HUES64 (cell line): ENCODE measurements around the gene OR8G5.

Source experiments
- H3K27ac ChIP-seq: 2 replicates; pipeline ENCODE4 v1.7.0; 2013; ENCODE audit warnings: low read depth, low read length, inconsistent platforms
- H3K27me3 ChIP-seq: 2 replicates; pipeline ENCODE4 v1.6.1; 2013; ENCODE audit warnings: mild to moderate bottlenecking, low read length; ENCODE audit not compliant: insufficient read depth
- H3K36me3 ChIP-seq: 2 replicates; pipeline ENCODE4 v1.6.1; 2013; ENCODE audit warnings: mild to moderate bottlenecking, low read length; ENCODE audit not compliant: insufficient read depth
- H3K4me1 ChIP-seq: 2 replicates; pipeline ENCODE4 v1.6.1; 2013; ENCODE audit warnings: mild to moderate bottlenecking, low read length, moderate library complexity; ENCODE audit not compliant: insufficient read depth
- H3K4me3 ChIP-seq: 2 replicates; pipeline ENCODE4 v1.5.1; 2013; ENCODE audit warnings: mild to moderate bottlenecking, low read length, moderate library complexity
- H3K9ac ChIP-seq: 2 replicates; pipeline ENCODE4 v1.6.1; 2013; ENCODE audit warnings: mild to moderate bottlenecking, low read depth, low read length
- H3K9me3 ChIP-seq: 2 replicates; pipeline ENCODE4 v1.6.1; 2013; ENCODE audit warnings: low read depth, low read length; ENCODE audit not compliant: insufficient read depth
- WGBS: fragments of 150-250, 120-280 bp; methylation state at CpG from one replicate; pipeline ENCODE4 v1.1.7; 2013; ENCODE audit warnings: missing lambda C conversion rate; 5-methylcytosine and 5-hydroxymethylcytosine counted together

The OR8G5 gene

GRCh38 chr11:124294687-124295086, 38.5 kb downstream of the OR8G5 start:
- Histone ChIP-seq H3K4me3 (no peak overlapping the region), H3K27ac (no peak overlapping the region), H3K36me3 (no peaks in the 10 kb centered on the region), H3K4me1 (no peaks in the 10 kb centered on the region), H3K9me3 (peaks cover 2% of the 10 kb centered on the region; the same call in 1 of the 2 replicates), H3K9ac (no peak overlapping the region), H3K27me3 (no peaks in the 10 kb centered on the region)
- 81% methylated on average over 1 of the region's 1 CpG for WGBS

- Histone ChIP-seq H3K9me3 (no peaks in the 10 kb centered on the region), H3K9ac (no peak overlapping the region), H3K27ac (no peak overlapping the region), H3K4me1 (no peaks in the 10 kb centered on the region), H3K36me3 (no peaks in the 10 kb centered on the region), H3K4me3 (no peak overlapping the region), H3K27me3 (no peaks in the 10 kb centered on the region)
These were observed 39.8 kb downstream of the OR8G5 start for GRCh38 chr11:124296016-124296415.

GRCh38 chr11:124297921-124298320, 41.7 kb downstream of the OR8G5 start:
- peaks cover 18% of the 10 kb centered on the region for H3K4me1 ChIP-seq
- H3K27ac ChIP-seq = no peak overlapping the region
- 96% methylated on average over 2 of the region's 4 CpGs for WGBS

GRCh38 chr11:124301548-124301947, 45.4 kb downstream of the OR8G5 start:
- no peaks in the 10 kb centered on the region for H3K9me3 ChIP-seq
- H3K4me3 ChIP-seq = no peak overlapping the region
- H3K9ac ChIP-seq = no peak overlapping the region
- no peak overlapping the region for H3K27ac ChIP-seq
- no peaks in the 10 kb centered on the region for H3K36me3 ChIP-seq
- peaks cover 21% of the 10 kb centered on the region for H3K4me1 ChIP-seq
- no peaks in the 10 kb centered on the region for H3K27me3 ChIP-seq
- WGBS = 96% methylated on average over 3 of the region's 3 CpGs

More at GRCh38 chr11:124297921-124298320, 41.7 kb downstream of the OR8G5 start:
- Histone ChIP-seq H3K9ac (no peak overlapping the region), H3K4me3 (no peak overlapping the region), H3K36me3 (no peaks in the 10 kb centered on the region), H3K9me3 (no peaks in the 10 kb centered on the region), H3K27me3 (no peaks in the 10 kb centered on the region)

GRCh38 chr11:124302347-124303125, 46.4 kb downstream of the OR8G5 start:
- no peaks in the 10 kb centered on the region for H3K36me3 ChIP-seq
- H3K27ac ChIP-seq = no peak overlapping the region; the same call in 1 of the 2 replicates
- WGBS = 95% methylated on average over 1 of the region's 3 CpGs
- no peak overlapping the region for H3K4me3 ChIP-seq
- no peaks in the 10 kb centered on the region for H3K9me3 ChIP-seq
- no peak overlapping the region for H3K9ac ChIP-seq
- peaks cover 21% of the 10 kb centered on the region for H3K4me1 ChIP-seq
- no peaks in the 10 kb centered on the region for H3K27me3 ChIP-seq

- Histone ChIP-seq H3K27ac (no peak overlapping the region), H3K4me3 (no peak overlapping the region), H3K4me1 (peaks cover 11% of the 10 kb centered on the region), H3K9ac (no peak overlapping the region), H3K36me3 (no peaks in the 10 kb centered on the region), H3K9me3 (no peaks in the 10 kb centered on the region), H3K27me3 (no peaks in the 10 kb centered on the region)
These were observed 50.9 kb downstream of the OR8G5 start for GRCh38 chr11:124307093-124307492.

GRCh38 chr11:124310721-124311120, 54.5 kb downstream of the OR8G5 start:
- Histone ChIP-seq H3K9me3 (no peaks in the 10 kb centered on the region), H3K27me3 (no peaks in the 10 kb centered on the region), H3K36me3 (no peaks in the 10 kb centered on the region), H3K4me1 (no peaks in the 10 kb centered on the region), H3K4me3 (no peak overlapping the region), H3K9ac (no peak overlapping the region), H3K27ac (no peak overlapping the region)

GRCh38 chr11:124311269-124311668, 55.1 kb downstream of the OR8G5 start:
- Histone ChIP-seq H3K4me1 (no peaks in the 10 kb centered on the region), H3K4me3 (no peak overlapping the region), H3K27me3 (no peaks in the 10 kb centered on the region), H3K36me3 (no peaks in the 10 kb centered on the region), H3K9me3 (no peaks in the 10 kb centered on the region), H3K9ac (no peak overlapping the region), H3K27ac (no peak overlapping the region)
- WGBS = 97% methylated on average over 5 of the region's 5 CpGs

- no peaks in the 10 kb centered on the region for H3K27me3 ChIP-seq
- H3K36me3 ChIP-seq = no peaks in the 10 kb centered on the region
These were observed 55.5 kb downstream of the OR8G5 start for GRCh38 chr11:124311670-124312069.

GRCh38 chr11:124313131-124313530, 57.0 kb downstream of the OR8G5 start:
- H3K27ac ChIP-seq = no peak overlapping the region
- no peaks in the 10 kb centered on the region for H3K27me3 ChIP-seq
- H3K4me3 ChIP-seq = no peak overlapping the region
- H3K4me1 ChIP-seq = no peaks in the 10 kb centered on the region
- 90% methylated on average over 4 of the region's 4 CpGs for WGBS
- no peaks in the 10 kb centered on the region for H3K36me3 ChIP-seq
- no peaks in the 10 kb centered on the region for H3K9me3 ChIP-seq
- H3K9ac ChIP-seq = no peak overlapping the region

More at GRCh38 chr11:124311670-124312069, 55.5 kb downstream of the OR8G5 start:
- no peaks in the 10 kb centered on the region for H3K9me3 ChIP-seq
- no peaks in the 10 kb centered on the region for H3K4me1 ChIP-seq
- no peak overlapping the region for H3K9ac ChIP-seq
- no peak overlapping the region for H3K27ac ChIP-seq
- no peak overlapping the region for H3K4me3 ChIP-seq

- Histone ChIP-seq H3K9ac (no peak within 1 kb of the TSS), H3K4me3 (no peak within 1 kb of the TSS), H3K36me3 (no peaks in the 10 kb centered on the region), H3K27me3 (no peaks in the 10 kb centered on the region), H3K27ac (no peak within 1 kb of the TSS), H3K4me1 (no peaks in the 10 kb centered on the region), H3K9me3 (no peaks in the 10 kb centered on the region)
- WGBS = 100% methylated on average over 1 of the region's 2 CpGs
These were observed 57.7 kb downstream of the OR8G5 start, which contains the start of gene OR8D1 for GRCh38 chr11:124313849-124314248. Gene OR8D1, minus strand, starts transcription at chr11:124313949. Its CDS starts 3,183 bp downstream, at chr11:124310766.

- WGBS = 88% methylated on average over 3 of the region's 3 CpGs
These were observed 58.9 kb downstream of the OR8G5 start for GRCh38 chr11:124315052-124315451.

More at GRCh38 chr11:124315052-124315451, 58.9 kb downstream of the OR8G5 start:
- no peak overlapping the region for H3K27ac ChIP-seq
- H3K9ac ChIP-seq = no peak overlapping the region
- no peaks in the 10 kb centered on the region for H3K9me3 ChIP-seq
- H3K4me3 ChIP-seq = no peak overlapping the region
- H3K4me1 ChIP-seq = no peaks in the 10 kb centered on the region
- H3K27me3 ChIP-seq = no peaks in the 10 kb centered on the region
- no peaks in the 10 kb centered on the region for H3K36me3 ChIP-seq
